IMR-90 (cell line): ENCODE measurements around the gene TNFRSF13B. TPM values are rescaled to one million over a fixed set of nuclear protein-coding genes. Genes with fewer than 3 reads are reported as not detected.

Source experiments
- ATAC-seq: fragments of 200-7000 bp; cut with Tn5 transposase; 2 replicates; pipeline ENCODE4 v1.9.1; 2020; ENCODE audit warnings: low read depth, mild to moderate bottlenecking, moderate library complexity
- Bru-seq: library from RNA; stranded (reverse); fragments of 400-500 nt; gene quantifications from one replicate; lab custom pipeline; 2021; lab: Mats Ljungman, UMichigan
- BruChase-seq, 2 experiments: library from RNA; stranded (reverse); fragments of 400-500 nt; gene quantifications; one replicate each; lab custom pipeline; 2021; lab: Mats Ljungman, UMichigan
- BruUV-seq: library from RNA; stranded (reverse); fragments of 400-500 nt; replicated peaks from 2 replicates; lab custom pipeline; 2021; lab: Mats Ljungman, UMichigan
- CTCF ChIA-PET: fragments of 300-600 bp; formaldehyde crosslinking; extraction: SDS; loops from one replicate; lab custom pipeline; 2021; ENCODE audit warnings: antibody characterized with exemption; lab: Yijun Ruan, JAX
- POLR2A ChIA-PET: fragments of 300-600 bp; sonication (Branson Sonifier 250); formaldehyde crosslinking; loops from one replicate; lab custom pipeline; 2022; ENCODE audit warnings: antibody characterized with exemption; ENCODE audit not compliant: unreplicated experiment; lab: Charles Lee
- DNase-seq: peaks from one replicate; pipeline ENCODE4 v3.0.0; 2013
- H2AFZ ChIP-seq: replicated peaks from 2 replicates; pipeline ENCODE3; 2013; ENCODE audit warnings: low read length, mild to moderate bottlenecking; ENCODE audit not compliant: poor library complexity
- H2AK5ac ChIP-seq: 2 replicates; pipeline ENCODE4 v1.6.1; 2013; ENCODE audit warnings: low read depth, low read length, inconsistent platforms
- H2AK9ac ChIP-seq: replicated peaks from 2 replicates; pipeline ENCODE3; 2013; ENCODE audit warnings: mild to moderate bottlenecking, low read depth, low read length, moderate library complexity; ENCODE audit not compliant: poor library complexity
- H2BK120ac ChIP-seq: 2 replicates; pipeline ENCODE4 v1.6.1; 2013; ENCODE audit warnings: low read depth, low read length, inconsistent platforms
- H2BK15ac ChIP-seq: 3 replicates; pipeline ENCODE4 v1.6.1; 2013; ENCODE audit warnings: low read depth, low read length, inconsistent platforms
- H2BK20ac ChIP-seq: 2 replicates; pipeline ENCODE4 v1.6.1; 2013; ENCODE audit warnings: low read depth, mild to moderate bottlenecking, inconsistent platforms, low read length, moderate library complexity
- H2BK5ac ChIP-seq: 2 replicates; pipeline ENCODE4 v1.6.1; 2013; ENCODE audit warnings: mild to moderate bottlenecking, low read depth, low read length, inconsistent platforms; ENCODE audit not compliant: poor library complexity, severe bottlenecking
- H3K14ac ChIP-seq: replicated peaks from 2 replicates; pipeline ENCODE4 v1.6.1; 2013; ENCODE audit warnings: low read depth, low read length, inconsistent platforms
- H3K18ac ChIP-seq: 2 replicates; pipeline ENCODE4 v1.6.1; 2013; ENCODE audit warnings: low read depth, low read length, control low read depth
- H3K23ac ChIP-seq: 2 replicates; pipeline ENCODE4 v1.6.1; 2013; ENCODE audit warnings: low read depth, low read length, inconsistent platforms
- H3K27ac ChIP-seq: 2 replicates; pipeline ENCODE4 v1.5.1; 2013; ENCODE audit warnings: mild to moderate bottlenecking, control low read depth, low read length; ENCODE audit not compliant: insufficient read depth
- H3K27me3 ChIP-seq: 2 replicates; pipeline ENCODE4 v1.6.1; 2013; ENCODE audit warnings: low read length; ENCODE audit not compliant: control insufficient read depth, insufficient read depth
- H3K36me3 ChIP-seq: 2 replicates; pipeline ENCODE4 v1.6.1; 2013; ENCODE audit warnings: low read length, mixed read lengths; ENCODE audit not compliant: control insufficient read depth, insufficient read depth
- H3K4ac ChIP-seq: 2 replicates; pipeline ENCODE4 v1.6.1; 2013; ENCODE audit warnings: low read depth, low read length, inconsistent platforms
- H3K4me1 ChIP-seq: 2 replicates; pipeline ENCODE4 v1.6.1; 2013; ENCODE audit warnings: low read length, mixed read lengths; ENCODE audit not compliant: control insufficient read depth, insufficient read depth
- H3K4me2 ChIP-seq: 2 replicates; pipeline ENCODE4 v1.6.1; 2013; ENCODE audit warnings: low read depth, mild to moderate bottlenecking, control low read depth, low read length, moderate library complexity
- H3K4me3 ChIP-seq: 2 replicates; pipeline ENCODE4 v1.5.1; 2013; ENCODE audit warnings: low read depth, mild to moderate bottlenecking, control low read depth, low read length, moderate library complexity; ENCODE audit not compliant: insufficient read depth
- H3K56ac ChIP-seq: 2 replicates; pipeline ENCODE4 v1.6.1; 2013; ENCODE audit warnings: low read length, inconsistent platforms; ENCODE audit not compliant: insufficient read depth; ENCODE audit errors: extremely low read depth
- H3K79me1 ChIP-seq, 2 experiments: 2 replicates each; pipeline ENCODE4 v1.6.1; 2013; ENCODE audit warnings: low read length in 2 of 2, inconsistent platforms in 1 of 2, low read depth in 1 of 2
- H3K9ac ChIP-seq: 2 replicates; pipeline ENCODE4 v1.6.1; 2013; ENCODE audit warnings: low read depth, low read length, control low read depth
- H3K9me1 ChIP-seq: 2 replicates; pipeline ENCODE4 v1.6.1; 2013; ENCODE audit warnings: low read length, inconsistent platforms; ENCODE audit not compliant: insufficient read depth
- H3K9me3 ChIP-seq: 2 replicates; pipeline ENCODE4 v1.6.1; 2013; ENCODE audit warnings: low read length; ENCODE audit not compliant: control insufficient read depth, insufficient read depth
- H4K20me1 ChIP-seq: 2 replicates; pipeline ENCODE4 v1.6.1; 2013; ENCODE audit warnings: low read length, inconsistent platforms; ENCODE audit not compliant: insufficient read depth
- H4K5ac ChIP-seq: 2 replicates; pipeline ENCODE4 v1.6.1; 2013; ENCODE audit warnings: mild to moderate bottlenecking, low read depth, low read length, control low read depth
- H4K8ac ChIP-seq, 2 experiments: 2 replicates each; pipeline ENCODE4 v1.6.1; 2013; ENCODE audit warnings: low read depth in 2 of 2, low read length in 2 of 2, control low read depth in 1 of 2, inconsistent platforms in 1 of 2
- H4K91ac ChIP-seq: 2 replicates; pipeline ENCODE4 v1.6.1; 2013; ENCODE audit warnings: low read depth, low read length, inconsistent platforms; ENCODE audit not compliant: insufficient read depth
- MAZ ChIP-seq: IDR thresholded peaks from 2 replicates; pipeline ENCODE4 v1.6.1; 2012; ENCODE audit warnings: low read depth, mild to moderate bottlenecking, low read length, improper control_type of control experiment, moderate library complexity, borderline replicate concordance
- WGBS, 2 experiments: methylation state at CpG; one replicate each; pipeline versions ENCODE4 v1.1.5 to v1.1.7; 2013; ENCODE audit warnings: missing lambda C conversion rate in 2 of 2; ENCODE audit not compliant: insufficient read length in 1 of 2; ENCODE audit errors: extremely low coverage in 2 of 2; 5-methylcytosine and 5-hydroxymethylcytosine counted together
- dilution Hi-C: fragments of 300-500 bp; cut with HindIII; formaldehyde crosslinking; loops from one replicate; pipeline ENCODE4 v1.14.3; 2018; ENCODE audit warnings: low sequenced_read_pairs; ENCODE audit not compliant: unreplicated experiment
- in situ Hi-C: fragments of 300-500 bp; cut with MboI; formaldehyde crosslinking; loops from 3 replicates; pipeline ENCODE4 v1.14.3; 2019; ENCODE audit warnings: low sequenced_read_pairs, inconsistent platforms, mixed read lengths
- intact Hi-C: fragments of 100-400 bp; cut with micrococcal nuclease; formaldehyde crosslinking; loops from 2 replicates; pipeline ENCODE4 v1.10.0; 2022
- long read RNA-seq: library from polyadenylated mRNA; unstranded; transcript quantifications from one replicate; pipeline ENCODE4 v2.0.0, GENCODE V29; 2021; ENCODE audit not compliant: unreplicated experiment
- polyA plus RNA-seq, 3 experiments: library from polyadenylated mRNA; depleted of rRNA; stranded (reverse); fragments of >200 nt; gene quantifications; 2 replicates each; pipeline ENCODE4 v1.2.3, GENCODE V29; 2012; ENCODE audit warnings: low replicate concordance in 1 of 3
- total RNA-seq: library from RNA; depleted of rRNA; stranded (reverse); fragments of >200 nt; gene quantifications from 2 replicates; pipeline ENCODE4 v1.2.3, GENCODE V29; 2012; rRNA removed

Gene TNFRSF13B
- total RNA-seq = not detected in 2 replicates
- not detected in 2 replicates for polyA plus RNA-seq (2012; rRNA removed)
- polyA plus RNA-seq (2012; cell fraction: cytosol; rRNA removed) = not detected in 2 replicates
- not detected in 2 replicates for polyA plus RNA-seq (2012; cell fraction: nucleus; rRNA removed; ENCODE audit: low replicate concordance)
- Bru-seq, nascent RNA = not detected
- not detected for BruChase-seq, experiment 1, labeled RNA remaining after a 6-hour chase
- BruChase-seq, experiment 2, labeled RNA remaining after a 2-hour chase = not detected
- long read RNA-seq = 0 reads

DNA sequence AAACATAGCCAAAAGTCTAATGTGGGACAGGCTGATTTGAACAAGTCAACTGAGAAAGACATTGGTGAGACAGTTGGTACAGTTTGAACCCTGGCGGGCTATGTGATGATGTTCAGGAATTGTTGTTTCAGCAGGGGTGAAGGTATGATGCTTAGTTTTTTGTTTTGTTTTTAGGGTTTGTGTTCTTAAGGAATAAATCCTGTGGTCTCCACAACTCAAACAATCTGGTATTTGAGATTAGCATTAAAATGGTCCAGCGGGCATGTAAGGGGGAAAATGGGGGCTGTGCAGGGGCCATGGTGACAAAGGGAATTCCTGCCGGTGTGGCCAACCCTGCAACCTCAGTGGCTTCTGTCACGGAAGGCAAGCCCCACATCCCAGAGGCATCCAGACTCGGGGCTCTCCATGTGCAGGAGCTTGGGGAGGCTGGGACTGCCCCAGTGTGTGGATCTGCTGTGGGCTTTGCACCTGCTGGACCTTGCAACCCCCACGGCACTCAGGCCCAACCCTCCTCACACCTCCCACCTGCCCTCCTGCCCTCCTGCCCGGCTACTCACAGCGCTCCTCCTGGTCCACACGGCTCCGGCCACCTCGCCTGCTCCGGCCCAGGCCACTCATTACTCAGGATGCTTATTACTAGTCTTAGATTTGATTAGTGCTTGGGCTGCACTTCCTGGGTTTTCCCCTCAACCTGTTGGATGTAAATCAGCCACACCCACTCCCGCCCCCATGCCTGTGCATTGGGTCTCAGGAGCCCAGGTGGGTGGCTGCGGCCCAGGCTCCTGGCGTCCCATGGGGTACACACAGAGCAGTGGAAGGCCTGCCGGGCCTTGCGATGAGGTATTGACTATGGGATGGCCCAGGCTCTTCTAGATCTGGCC, at the start of gene TNFRSF13B:
TSS of gene TNFRSF13B (minus strand) at position 661 of the 881 bp plus-strand sequence. CDS start at position 618, 43 bp downstream.
- Histone ChIP-seq H3K9me1 (no peaks in the 10 kb centered on the region), H3K4ac (no peak within 1 kb of the TSS), H3K9ac (no peak within 1 kb of the TSS), H3K14ac (no peak within 1 kb of the TSS), H3K9me3 (no peaks in the 10 kb centered on the region), H2BK5ac (no peak within 1 kb of the TSS), H2BK120ac (no peak within 1 kb of the TSS), H4K91ac (no peak within 1 kb of the TSS), H3K18ac (no peak within 1 kb of the TSS), H2AFZ (no peak within 1 kb of the TSS), H3K27me3 (peaks cover 21% of the 10 kb centered on the region), H4K8ac (no peak within 1 kb of the TSS), H2BK20ac (no peak within 1 kb of the TSS), H3K4me3 (no peak within 1 kb of the TSS), H3K23ac (no peak within 1 kb of the TSS), H3K4me2 (no peak within 1 kb of the TSS), H3K27ac (no peak within 1 kb of the TSS), H2BK15ac (no peak within 1 kb of the TSS), H2AK9ac (no peak within 1 kb of the TSS), H3K79me1 (no peaks in the 10 kb centered on the region), H4K20me1 (no peaks in the 10 kb centered on the region), H3K36me3 (no peaks in the 10 kb centered on the region), H3K56ac (no peak within 1 kb of the TSS), H3K4me1 (peaks cover 4% of the 10 kb centered on the region), H2AK5ac (no peak within 1 kb of the TSS), H4K5ac (no peak within 1 kb of the TSS)
- CTCF ChIA-PET = no interaction called here
- WGBS, 2 experiments = 72% methylated on average over 7 of the region's 17 CpGs; no CpG with 5 or more reads in 1 of the 2 experiments
- POLR2A ChIA-PET = no interaction called here
- ATAC-seq = no peak
- dilution Hi-C loops (no loop called here), intact Hi-C loops (no loop called here), in situ Hi-C loops (no loop called here)
- DNase-seq = no peak
- no TSS peak for BruUV-seq
- no peak for TF ChIP-seq MAZ
